GM18868 (cell line): Measurements from ENCODE around the gene HIPK4.
"Not testable (repeated sequence)": the region's sequence is repeated elsewhere in the genome, so short reads cannot be mapped to it uniquely, and the experiment has no call there.

ENCODE experiments used
- ATAC-seq: cut with Tn5 transposase; IDR thresholded peaks from one replicate; pipeline ENCODE4 v1.9.1; 2021; ENCODE audit warnings: mild to moderate bottlenecking, moderate library complexity; ENCODE audit not compliant: unreplicated experiment

Gene HIPK4

DNA sequence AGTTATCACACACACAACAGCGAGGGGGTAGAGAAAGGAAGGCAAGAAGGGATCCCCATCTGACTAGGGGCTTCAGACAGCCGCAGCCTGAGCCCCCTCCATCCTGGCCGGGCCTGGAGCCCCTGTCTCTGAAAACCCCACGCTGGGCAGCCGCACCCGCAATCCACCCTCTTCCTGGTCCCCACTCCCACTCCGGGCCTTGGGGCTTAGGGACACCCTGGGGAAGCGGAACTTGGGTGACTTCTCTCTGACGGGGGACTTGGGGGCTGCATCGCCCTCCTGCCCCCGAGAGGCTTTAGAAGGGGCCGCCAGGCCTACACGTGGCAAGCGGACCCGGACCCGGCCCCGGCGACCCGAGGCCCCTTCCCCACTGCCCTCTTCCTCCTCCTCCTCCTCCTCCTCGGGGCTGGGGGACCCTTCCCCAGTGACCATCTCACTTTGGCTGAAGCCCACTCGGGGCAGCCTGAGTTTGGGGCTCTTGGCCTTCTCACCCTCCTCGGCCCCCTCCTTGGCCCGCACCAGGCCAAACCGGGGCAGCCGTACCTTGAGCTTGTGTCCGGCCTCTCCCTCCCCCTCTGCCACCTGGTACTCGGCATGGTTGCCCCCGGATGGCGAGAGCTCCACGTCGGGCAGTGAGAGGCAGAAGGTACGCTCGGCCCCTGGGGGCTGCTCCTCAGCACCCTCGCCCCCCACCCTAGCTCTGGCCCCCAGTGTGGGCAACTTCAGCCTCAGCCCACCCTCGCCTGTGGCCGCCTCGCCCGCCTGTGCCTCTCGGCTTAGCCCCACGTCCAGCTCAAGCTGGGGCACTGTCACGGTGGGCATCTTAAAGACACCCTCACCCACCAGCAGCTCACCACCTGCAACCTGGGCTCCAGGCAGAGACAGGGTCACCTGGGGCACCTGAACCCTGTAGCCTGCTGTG is 4.2 kb upstream of the HIPK4 start:
- no peak for ATAC-seq

DNA sequence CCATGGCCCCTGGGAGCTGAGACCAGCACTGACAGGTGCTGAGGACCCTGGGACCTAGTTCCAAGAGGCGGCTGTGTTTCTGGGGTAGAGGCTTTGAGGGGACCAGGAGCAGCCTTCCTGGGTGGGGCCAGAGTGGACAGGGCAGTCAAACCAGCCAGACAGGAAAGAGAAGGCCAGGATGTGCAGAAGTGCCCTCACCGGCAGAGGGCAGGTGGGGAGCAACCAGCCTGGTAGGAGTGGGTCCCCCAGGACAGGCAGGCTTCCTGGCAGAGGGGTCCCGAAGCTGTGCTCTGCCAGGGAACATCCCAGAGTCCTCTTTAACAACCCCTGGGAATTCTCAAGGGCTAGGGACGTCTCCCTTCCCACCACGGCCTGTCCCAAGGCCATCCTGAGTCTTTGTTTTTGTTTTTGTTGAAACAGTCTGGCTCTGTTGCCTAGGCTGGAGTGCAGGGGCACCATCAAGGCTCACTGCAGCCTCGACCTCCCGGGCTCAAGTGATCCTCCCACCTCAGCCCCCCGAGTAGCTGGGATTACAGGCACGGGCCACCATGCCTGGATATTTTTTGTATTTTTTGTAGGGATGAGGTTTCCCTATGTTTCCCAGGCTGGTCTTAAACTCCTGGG is 3.0 kb upstream of the HIPK4 start:
- ATAC-seq, result no peak

DNA sequence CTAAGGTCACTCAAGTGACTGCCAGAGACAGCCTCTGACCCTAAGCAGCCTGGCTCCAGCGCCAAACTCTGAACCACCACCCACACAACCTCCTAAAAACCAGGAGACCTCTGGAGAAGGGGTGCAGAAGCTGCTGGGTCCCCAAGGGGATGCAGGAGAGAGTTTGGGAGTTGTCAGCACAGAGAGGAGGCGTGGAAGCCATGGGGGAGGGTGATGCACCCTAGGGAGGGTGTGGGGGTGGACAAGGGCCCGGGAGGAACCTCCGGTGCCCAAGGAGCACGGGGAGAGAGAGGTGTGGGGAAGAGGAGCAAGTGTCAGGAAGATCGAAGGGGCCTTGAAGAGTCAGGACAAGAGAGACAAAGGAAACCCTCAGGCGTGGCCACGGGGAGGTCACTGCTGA is 2.1 kb upstream of the HIPK4 start:
- ATAC-seq, result no peak

DNA sequence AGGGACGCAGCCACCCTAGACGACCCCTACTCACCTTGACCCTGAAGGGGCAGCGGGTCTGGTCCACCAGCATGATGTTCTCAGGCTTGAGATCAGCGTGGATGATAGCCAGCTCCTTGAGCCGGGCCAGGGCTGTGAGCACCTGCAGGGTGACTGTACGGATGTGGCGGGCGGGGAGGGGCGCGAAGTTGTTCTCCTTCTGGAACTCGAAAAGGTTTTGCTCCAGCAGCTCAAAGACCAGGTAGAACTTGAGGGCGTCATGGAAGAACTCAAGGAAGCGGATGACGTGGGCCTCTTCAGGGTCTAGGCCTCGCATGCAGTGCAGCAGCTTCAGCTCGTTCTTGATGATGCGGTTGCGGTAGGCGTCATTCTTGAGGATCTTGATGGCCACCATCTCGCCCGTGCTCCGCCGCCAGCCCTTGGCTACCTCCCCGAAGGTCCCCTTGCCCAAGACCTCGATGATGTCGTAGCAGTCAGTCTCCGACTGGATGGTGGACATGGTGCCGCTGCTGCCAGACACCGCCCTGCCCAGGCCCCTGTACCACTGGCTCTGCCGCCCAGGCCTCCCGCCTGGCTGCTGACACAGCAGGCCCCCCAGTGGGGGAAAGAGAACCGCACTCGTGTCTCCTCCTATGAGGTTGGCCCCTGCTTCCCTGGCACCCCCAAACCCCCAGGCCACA is 437 bp downstream of the HIPK4 start:
- ATAC-seq, result no peak

DNA sequence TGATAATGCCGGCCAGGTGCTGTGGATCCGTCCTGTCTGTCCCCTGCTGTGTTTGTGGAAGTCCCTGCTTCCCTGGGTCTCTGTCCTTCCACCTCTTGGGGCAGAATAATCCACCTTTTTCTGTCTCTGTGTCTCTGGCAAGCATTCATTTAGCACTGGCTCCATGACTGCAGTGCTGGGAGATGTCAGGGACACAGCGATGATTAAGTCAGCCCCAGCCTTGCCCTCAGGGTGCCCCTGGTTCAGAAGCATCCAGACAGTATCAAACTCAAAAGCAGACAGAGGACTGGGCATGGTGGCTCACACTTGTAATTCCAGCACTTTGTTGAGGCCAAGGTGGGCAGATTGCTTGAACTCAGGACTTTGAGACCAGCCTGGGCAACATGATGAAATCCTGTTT is 1.5 kb downstream of the HIPK4 start:
- no peak for ATAC-seq

DNA sequence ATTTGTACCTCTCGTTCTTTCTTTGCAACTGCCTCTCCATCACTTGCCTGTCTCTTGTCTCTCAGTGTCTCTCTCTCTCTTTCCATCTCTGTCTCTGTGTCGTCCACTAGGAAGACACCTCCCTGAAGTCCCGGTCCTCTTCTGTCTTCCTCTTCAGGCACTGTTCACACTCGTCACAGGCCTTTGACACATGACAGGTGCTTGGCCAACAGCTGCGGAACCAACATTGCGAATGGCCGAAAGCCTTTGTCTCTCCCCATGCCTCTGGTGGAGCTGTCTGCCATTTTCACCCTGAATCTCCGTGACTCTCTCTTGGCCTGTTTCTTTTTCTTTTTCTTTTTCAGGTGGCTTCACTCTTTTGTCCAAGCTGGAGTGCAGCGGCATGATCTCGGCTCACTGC is 2.8 kb downstream of the HIPK4 start:
- ATAC-seq, result no peak

DNA sequence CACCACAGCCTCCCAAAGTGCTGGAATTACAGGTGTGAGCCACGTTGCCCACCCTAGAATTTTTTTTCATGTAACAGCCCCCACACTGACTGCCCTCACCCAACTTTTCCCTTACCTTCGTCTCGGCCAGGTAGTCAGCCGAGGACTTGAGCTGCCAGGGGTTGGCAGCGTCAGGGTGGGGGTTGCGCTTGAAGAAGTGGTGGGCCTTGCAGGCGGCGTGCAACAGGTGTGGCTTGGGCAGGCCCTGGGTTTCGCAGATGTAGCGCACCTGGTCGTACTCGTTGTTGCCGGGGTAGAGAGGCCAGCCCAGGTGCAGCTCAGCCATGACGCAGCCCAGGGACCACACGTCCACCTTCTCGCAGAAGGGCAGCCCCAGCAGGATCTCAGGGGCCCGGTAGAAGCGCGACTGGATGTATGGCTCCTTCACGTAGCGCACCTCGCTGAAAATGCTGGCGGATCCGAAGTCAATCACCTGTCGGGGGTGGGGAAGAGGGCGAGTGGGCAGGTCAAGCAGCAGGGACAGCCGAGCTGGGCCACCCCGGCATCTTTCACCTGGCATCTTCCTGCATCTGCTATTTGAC is 6.2 kb downstream of the HIPK4 start:
- no peak for ATAC-seq

DNA sequence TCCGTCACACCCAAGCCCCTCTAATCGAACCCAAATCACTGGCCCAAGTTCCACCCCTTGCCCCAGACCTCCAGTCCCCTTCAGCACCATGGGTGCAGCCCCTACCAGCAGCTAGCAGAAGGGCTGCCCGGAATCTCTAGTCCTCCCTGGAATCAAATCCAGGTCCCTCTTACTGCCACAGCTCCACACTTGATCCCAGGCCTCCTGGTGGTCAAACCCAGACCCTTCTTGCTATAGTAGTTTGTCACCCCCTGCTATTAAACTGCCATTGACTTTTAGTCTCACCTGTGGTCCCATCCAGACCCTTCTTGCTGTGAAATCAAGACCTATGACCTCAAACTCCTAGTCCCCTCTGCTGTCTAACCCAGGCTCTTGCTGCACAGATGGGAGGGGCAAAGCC is 8.7 kb downstream of the HIPK4 start:
- ATAC-seq, result no peak

DNA sequence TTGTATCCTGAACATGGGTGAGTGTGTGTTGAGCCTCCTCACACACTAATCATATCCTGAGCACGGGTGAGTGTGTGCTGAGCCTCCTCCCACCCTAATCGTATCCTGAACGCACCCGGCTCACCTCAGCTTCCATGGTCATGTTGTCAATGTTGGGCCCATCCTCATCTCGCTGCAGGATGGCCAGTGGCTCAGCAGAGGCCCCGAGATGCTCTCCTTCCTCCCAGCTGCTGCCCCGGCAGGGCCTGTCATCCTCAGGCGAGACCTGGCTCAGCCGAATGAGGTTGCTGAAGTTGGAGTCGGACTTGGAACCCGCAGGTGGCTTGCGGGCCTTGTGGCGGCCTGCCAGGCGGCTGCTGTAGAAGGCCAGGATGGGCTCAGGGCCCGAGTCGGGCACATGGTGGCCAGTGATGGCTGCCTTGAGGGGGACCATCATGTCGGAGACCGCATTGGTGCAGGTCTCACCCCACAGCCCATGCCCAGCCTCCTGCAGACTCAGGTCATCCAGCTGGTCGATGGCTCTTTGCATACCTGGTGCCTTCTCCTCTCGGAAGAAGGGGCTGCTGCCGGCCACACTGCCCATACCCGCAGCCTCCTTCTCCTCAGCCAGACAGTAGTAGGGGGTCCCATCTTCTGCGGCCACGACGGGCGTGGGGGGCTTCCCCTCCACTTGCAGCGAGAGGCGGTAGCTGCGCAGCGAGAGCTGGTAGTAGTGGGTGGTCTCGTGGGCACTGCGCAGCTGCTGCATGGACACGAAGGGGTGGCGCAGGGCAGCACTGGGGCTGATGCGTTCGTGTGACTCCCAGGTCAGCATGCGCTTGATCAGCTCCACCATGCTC is 9.6 kb downstream of the HIPK4 start:
- no peak for ATAC-seq

DNA sequence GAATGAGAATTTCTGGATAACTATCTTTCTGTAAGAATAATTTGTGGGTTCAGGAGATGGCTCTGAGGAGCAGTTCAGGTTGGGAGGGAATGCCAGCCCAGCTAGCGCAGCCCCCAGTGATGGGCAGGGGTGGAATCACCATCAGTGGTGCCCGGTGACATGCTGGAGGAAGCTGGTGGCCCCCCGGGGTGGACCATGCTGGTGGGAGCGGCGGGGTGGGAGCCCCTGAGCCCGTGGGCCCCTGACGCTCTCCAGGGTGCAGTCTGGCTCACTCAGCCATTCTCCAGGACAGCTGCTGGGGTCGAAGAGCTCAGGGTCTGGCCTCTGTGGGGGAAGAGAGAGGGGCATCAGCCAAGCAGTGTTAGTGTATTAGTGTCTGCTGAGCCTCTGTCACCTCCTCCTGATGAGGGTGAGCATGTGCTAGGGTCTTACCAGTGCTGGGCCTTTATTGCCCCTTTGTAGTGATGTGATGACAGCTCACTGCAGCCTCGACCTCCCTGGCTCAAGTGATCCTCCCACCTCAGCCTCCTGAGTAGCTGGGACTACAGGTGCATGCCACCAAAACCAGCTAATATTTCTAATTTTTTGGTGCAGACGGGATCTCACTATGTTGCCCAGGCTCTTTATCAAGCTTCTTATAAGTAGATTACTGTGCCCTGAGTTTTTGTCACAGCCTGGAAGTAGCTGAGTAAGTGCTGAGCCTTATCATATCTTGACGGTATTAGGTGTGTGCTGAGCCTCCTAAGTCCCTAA is 10.4 kb downstream of the HIPK4 start:
- no peak for ATAC-seq

DNA sequence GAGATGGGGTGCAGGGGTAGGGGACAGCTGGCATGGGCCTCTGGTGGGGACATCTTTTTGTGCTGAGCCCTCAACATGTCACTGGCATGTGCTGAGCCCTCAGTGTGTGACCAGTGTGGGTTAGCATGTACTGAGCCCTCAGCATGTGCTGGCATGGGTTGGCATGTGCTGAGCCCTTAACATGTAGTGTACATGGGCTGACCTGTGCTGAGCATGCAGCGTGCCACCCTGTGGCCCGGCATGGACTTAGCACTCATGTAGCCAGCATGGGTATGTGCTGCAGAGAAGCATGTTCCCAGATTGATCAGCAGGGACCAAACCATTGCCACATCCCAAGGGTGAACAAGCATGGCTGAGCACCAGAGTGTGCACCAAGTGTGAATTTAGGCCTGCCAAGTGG is 11.5 kb downstream of the HIPK4 start:
- ATAC-seq, result no peak

DNA sequence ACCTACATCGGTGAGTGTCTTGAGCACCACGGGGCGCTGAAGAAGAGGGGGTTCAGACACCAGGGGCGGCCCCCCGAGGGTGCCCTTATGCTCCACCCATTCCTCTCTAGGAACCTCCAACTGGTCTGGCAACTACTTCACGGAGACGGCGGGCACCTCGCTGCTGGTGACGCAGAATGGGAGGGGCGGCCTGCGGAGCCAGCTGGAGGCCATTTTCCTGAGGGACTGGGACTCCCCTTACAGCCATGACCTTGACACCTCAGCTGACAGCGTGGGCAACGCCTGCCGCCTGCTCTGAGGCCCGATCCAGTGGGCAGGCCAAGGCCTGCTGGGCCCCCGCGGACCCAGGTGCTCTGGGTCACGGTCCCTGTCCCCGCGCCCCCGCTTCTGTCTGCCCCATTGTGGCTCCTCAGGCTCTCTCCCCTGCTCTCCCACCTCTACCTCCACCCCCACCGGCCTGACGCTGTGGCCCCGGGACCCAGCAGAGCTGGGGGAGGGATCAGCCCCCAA is 12.1 kb downstream of the HIPK4 start:
- ATAC-seq, result no peak

DNA sequence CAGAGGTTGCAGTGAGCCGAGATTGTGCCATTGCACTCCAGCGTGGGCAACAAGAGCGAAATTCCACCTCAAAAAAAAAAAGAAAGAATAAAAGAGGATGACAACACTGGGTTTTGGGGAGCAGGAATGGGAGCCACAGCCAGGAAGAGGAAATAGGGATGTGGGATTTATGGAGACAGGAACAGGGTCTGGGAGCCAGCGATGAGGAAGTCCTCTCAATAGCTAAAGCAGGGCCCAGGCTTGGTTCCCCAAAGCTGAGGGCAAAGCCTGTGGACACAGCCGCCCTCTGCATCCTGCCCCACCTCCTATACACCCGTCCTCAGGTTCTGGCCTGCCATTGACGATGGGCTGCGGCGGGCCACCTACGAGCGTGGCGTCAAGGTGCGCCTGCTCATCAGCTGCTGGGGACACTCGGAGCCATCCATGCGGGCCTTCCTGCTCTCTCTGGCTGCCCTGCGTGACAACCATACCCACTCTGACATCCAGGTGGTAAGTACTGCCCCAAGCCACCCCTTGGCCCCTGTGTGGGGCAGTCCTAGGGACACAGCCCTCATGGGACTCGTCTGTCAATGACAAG is 13.6 kb downstream of the HIPK4 start:
- no peak for ATAC-seq

DNA sequence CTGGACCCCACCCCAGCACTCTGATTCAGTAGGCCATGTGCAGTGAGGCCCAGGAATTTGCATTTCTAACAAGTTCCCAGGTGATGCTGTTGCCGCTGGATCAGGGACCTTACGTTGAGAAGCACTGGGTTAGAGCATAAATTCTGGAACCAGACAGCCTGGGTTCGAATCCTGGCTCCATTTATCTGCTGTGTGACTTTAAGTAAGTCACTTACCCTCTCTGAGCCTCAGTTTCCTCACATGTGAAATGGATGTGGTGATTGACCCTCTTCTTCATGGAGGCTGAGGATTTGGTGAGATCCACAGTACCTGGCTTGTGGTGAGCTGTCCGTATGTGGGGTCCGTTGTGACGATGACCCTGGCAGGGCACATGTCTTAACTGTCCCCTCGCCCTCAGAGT is 15.9 kb downstream of the HIPK4 start:
- no peak for ATAC-seq

DNA sequence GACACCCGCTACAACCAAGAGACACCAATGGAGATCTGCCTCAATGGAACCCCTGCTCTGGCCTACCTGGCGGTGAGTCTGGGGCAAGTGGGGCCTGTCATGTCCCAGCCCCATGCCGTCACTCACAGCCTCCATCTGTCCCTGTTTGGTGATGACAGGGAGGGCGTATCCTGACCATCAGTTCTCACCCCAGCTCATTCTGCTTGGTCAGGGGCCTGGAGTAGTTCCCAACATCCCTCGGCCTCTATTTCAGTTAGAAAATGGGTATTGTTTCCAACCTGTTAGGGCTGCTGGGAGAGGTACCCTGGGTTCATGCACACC is 18.2 kb downstream of the HIPK4 start:
- no peak for ATAC-seq

DNA sequence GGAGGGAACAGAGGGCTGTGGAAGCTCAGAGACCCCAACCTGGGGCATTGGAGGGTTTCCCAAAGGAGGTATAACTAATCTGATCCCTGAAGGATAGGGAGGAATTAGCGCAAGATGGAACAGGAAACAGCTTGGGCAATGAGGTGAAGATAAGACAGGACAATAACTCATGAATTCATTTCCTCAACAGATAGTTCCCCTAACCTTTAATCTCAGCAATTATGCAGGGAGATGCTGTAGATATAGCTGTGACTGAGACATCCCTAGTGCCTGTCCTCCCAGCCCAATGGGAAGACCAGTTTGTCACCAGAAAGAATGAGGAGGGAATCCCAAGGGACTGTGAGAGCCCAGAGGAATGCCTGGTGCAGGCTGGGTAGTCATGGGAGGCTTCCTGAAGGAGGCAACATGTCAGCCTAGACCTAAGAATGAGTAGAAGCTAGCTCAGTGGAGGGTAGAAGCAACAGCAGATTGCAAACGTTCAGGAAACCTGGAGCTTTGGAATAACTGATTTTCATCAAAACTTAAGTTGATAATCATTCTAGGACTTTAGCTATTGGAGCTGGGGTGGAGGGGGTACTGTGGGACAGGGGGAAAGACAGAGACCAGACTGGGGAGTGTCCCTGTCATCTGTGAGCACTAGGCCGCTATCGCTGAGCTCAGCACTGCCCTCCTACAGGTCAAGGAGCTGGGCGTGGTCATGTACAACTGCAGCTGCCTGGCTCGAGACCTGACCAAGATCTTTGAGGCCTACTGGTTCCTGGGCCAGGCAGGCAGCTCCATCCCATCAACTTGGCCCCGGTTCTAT is 18.8 kb downstream of the HIPK4 start:
- ATAC-seq, result no peak

DNA sequence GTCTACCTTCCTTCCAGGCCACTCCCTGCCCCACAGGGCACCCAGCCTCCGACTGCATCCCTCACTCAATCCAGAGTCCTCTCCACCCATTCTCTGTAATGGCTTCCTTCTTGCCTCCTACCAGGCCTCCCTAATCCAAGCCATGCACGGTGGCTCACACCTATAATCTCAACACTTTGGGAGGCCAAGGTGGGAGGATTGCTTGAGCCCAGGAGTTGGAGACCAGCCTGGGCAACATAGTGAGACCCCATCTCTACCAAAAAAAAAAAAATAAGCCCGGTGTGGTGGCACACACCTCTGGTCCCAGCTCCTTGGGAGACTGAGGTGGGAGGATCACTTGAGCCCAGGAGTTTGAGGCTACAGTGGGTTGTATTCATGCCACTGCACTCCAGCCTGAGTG is 19.7 kb downstream of the HIPK4 start:
- not testable (repeated sequence) for ATAC-seq

DNA sequence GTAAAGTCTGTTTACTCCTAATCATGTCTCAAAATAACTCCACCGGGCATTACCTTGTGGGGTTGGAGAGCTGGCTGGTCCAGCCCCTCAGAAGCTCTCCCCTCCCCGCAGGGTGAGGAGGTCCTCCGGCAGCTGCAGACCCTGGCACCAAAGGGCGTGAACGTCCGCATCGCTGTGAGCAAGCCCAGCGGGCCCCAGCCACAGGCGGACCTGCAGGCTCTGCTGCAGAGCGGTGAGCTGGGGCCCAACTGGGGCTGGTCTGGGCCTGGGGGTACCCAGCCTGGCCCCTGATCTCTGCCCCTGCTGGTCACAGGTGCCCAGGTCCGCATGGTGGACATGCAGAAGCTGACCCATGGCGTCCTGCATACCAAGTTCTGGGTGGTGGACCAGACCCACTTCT is 20.2 kb downstream of the HIPK4 start:
- no peak for ATAC-seq
